ENCODE results near the gene SHF.

Gene SHF

DNA sequence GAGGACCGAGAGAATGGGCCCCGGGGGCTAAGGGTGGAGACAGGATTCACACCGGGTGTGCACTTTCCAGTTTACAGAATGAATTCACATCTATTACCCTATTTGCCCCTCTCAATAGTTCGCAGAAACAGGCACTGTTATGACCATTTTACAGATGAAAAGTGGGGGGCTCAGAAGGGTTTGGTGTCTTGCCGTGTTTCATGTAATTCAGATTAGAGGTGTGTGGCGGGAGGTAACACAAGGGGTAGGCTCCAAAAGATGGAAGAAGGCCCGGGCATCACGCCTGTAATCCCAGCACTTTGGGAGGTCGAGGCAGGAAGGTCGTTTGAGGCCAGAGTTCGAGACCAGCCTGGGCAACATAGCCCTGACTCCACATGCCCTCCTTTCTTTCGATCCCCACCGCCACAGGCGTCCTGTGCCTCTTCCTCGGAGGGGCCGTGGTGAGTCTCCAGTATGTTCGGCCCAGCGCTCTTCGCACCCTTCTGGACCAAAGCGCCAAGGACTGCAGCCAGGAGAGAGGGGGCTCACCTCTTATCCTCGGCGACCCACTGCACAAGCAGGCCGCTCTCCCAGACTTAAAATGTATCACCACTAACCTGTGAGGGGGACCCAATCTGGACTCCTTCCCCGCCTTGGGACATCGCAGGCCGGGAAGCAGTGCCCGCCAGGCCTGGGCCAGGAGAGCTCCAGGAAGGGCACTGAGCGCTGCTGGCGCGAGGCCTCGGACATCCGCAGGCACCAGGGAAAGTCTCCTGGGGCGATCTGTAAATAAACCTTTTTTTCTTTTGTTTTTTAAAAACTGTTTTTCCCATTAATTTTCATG lies 70.2 kb downstream of the SHF start:
- no peak for DNase-seq (ENCODE audit: extremely low read depth, insufficient read length)
- TF ChIP-seq, protein P1, sequence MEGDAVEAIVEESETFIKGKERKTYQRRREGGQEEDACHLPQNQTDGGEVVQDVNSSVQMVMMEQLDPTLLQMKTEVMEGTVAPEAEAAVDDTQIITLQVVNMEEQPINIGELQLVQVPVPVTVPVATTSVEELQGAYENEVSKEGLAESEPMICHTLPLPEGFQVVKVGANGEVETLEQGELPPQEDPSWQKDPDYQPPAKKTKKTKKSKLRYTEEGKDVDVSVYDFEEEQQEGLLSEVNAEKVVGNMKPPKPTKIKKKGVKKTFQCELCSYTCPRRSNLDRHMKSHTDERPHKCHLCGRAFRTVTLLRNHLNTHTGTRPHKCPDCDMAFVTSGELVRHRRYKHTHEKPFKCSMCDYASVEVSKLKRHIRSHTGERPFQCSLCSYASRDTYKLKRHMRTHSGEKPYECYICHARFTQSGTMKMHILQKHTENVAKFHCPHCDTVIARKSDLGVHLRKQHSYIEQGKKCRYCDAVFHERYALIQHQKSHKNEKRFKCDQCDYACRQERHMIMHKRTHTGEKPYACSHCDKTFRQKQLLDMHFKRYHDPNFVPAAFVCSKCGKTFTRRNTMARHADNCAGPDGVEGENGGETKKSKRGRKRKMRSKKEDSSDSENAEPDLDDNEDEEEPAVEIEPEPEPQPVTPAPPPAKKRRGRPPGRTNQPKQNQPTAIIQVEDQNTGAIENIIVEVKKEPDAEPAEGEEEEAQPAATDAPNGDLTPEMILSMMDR (IDR thresholded peaks at IDR 0.05; ENCODE audit: insufficient read depth, low read length, poor library complexity, severe bottlenecking): no peak
- Histone ChIP-seq H3K4me3 (replicated peaks; ENCODE audit: low read depth, low read length) (no peak overlapping the region), H3K27me3 (replicated peaks; ENCODE audit: control insufficient read depth, insufficient read depth, low read length) (peaks cover 13% of the 10 kb centered on the region), H3K36me3 (ENCODE audit: control insufficient read depth, insufficient read depth, low read length) (no peaks in the 10 kb centered on the region)

Data from GM06990 (cell line).